ENCODE results near the gene TNFRSF25.
"Not testable (repeated sequence)": the region's sequence is repeated elsewhere in the genome, so short reads cannot be mapped to it uniquely, and the experiment has no call there.

TNFRSF25 gene

DNA sequence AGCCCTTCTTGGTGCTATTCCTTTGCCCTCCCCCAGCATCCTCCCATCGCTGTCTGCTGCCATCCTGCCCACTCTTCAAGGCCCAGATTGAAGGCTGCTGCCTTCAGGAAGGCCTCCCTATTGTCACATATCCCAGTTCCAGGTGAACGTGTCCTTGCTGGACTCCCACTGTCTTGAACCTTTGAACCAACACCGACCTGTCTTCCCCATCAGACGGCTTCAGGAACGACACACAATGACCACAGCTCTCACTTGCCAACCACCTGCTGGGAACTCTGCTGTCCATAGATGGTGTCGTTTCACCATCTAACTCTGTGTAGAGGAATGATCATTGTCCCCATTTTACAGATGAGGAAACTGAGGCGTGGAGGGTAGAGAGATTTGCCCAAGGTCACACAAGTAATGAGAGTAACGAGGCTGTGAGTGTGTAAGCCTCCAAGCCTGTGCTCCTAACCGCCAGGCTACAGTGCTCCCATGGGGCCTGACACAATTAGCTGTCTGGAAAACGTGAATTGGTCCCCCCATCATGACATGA lies 35.4 kb upstream of the TNFRSF25 start:
- DNase-seq (ENCODE audit: low spot score), result no peak

- DNase-seq (ENCODE audit: low spot score), result no peak
These were observed 34.7 kb upstream of the TNFRSF25 start for GRCh38 chr1:6500544-6501278.

- DNase-seq (ENCODE audit: low spot score), result no peak
These were observed 33.3 kb upstream of the TNFRSF25 start for GRCh38 chr1:6499296-6499695.

DNA sequence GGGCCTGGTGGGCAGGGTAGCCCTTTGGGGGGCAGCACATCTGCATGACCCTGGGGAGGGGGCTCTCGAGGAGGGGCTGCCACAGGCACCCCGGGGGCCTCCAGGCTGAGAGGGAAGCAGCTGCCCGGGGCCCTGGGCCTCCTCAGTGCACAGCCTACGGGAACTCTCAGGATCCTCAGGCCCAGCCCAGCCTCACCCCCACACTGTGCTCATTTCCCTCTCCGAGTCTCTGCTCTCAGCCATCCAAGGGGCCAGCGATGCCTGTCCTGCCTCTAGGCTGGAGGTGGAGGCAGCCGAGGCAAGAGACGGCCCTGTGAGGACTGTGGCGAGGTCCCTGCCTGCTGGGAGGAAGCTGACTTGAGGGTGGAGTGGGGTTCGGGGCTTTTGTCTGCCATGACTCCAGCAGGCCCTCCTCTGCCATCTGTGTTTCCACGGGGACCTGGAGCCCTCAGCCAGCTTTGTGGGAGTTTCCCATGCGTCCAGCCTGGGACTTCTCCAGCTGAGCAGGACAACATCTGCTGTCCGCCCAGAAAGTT lies 32.7 kb upstream of the TNFRSF25 start:
- DNase-seq (ENCODE audit: low spot score), result no peak

DNA sequence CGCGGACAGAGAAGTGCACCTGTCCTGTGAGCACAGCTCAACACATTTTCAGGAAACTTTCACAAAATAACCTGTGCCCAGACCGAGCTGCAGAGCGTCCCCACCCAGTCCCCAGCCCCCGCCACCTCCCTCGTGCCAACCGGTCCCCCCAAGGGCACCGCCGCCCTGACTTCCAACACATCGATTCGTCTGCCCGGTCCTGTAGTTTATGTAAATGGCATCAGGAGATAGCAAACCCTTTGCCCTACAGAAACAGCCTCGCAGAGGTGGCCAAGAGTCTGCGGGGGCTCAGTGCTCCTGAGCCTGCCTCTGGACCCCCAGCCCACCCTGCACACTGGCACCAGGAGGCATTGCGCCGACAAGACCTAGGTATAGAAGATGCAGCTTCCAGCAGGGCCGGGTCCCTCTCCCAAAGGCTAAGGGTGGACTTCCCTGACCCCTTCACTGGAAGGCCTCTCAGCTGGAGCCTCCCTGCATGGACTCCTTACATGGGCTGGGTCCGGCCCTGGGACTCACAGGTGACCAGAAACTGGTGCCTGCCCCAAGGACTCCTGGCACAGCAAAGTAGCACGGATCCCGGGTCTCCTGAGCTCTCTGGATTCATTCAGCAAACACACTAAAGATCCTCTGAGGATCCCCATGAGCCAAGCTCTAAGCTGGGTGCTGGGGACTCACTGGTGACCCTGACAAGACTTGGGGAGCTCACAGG lies 32.0 kb upstream of the TNFRSF25 start:
- DNase-seq (ENCODE audit: low spot score), result no peak

DNA sequence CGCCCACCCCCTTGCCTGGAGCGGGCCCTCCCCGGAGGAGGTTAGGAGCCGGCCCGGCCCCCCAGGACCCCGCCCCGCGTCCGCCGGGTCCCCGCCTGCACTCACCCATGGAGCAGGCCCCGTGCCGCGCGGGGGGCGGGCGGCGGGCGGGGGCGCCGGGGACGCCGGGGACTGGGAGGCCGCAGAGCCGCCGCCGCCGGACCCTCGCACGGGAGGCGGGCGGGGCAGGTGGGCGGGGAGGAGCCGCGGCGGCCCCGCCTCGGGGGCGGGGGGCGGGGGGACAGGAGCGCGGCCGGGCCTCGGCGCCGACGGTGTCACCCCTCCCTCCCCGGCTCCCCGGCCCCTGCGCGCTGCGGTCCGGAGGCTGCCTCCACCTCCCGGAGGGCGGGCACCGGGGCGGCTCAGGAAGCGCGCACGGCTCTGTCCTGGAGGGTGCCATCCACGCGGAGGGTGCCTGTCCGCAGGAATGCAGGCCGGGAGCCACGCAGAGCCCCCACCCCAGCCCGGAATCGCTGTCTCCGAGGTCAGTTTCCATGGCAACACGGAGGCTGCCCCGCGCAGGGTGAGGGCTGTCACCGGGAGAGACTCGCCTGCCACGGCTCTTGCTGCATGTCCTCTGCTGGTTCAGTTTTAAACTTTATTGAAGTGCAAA lies 31.4 kb upstream of the TNFRSF25 start:
- DNase-seq (ENCODE audit: low spot score), result peak; percentile 65

DNA sequence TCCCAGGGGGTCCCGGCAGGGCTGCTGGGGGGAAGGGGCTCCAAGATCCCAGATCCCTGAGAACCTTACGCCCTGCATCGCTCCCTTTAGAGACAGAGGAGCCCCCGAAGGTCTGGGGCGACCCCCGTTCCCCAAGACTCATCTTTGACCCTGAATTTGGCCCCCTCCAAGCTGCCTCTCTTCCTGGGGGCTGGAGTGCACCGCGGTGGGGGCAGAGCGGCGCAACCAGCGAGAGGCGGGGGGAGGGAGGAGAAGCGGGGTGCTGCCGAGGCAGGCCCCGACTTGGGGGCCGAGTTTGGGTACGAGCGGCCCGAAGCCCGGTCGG lies 30.9 kb upstream of the TNFRSF25 start:
- no peak for DNase-seq (ENCODE audit: low spot score)

- DNase-seq (ENCODE audit: low spot score), result no peak
These were observed 30.4 kb upstream of the TNFRSF25 start for GRCh38 chr1:6496365-6496721.

- DNase-seq (ENCODE audit: low spot score), result no peak
These were observed 29.8 kb upstream of the TNFRSF25 start for GRCh38 chr1:6495540-6496364.

DNA sequence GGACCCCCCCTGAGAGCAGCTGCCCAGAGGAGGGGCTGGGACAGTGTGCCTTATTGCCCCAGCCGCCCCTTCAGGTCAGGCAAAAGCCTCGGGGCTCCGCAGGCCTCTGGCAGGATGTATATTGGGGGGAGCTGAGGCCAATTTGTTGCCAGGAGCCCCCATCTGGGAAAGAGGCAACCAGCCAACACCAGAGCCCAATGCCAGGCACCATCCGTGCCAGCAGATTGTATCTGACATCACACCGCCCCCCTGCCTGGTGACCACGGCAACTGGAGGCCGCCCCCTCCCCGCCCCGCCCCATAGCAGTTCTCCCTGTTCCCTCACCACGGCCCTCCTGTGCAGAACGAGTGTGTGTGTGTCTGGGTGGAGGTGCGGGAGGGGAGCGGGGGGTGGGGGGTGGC lies 29.1 kb upstream of the TNFRSF25 start:
- DNase-seq (ENCODE audit: low spot score), result no peak

- DNase-seq (ENCODE audit: low spot score), result no peak
These were observed 28.7 kb upstream of the TNFRSF25 start for GRCh38 chr1:6494627-6495026.

DNA sequence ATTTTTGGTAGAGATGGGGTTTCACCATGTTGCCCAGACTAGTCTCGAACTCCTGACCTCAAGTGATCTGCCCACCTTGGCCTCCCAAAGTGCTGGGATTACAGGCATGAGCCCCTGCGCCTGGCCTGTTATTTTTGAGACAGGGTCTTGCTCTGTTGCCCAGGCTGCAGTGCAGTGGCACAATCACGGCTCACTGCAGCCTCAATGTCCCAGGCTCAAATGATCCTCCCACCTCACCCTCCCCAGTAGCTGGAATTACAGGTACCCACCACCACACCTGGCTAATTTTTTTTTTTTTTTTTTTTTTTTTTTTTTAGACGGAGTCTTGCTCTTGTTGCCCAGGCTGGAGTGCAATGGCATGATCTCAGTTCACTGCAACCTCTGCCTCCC lies 27.9 kb upstream of the TNFRSF25 start:
- DNase-seq (ENCODE audit: low spot score), result not testable (repeated sequence)

DNA sequence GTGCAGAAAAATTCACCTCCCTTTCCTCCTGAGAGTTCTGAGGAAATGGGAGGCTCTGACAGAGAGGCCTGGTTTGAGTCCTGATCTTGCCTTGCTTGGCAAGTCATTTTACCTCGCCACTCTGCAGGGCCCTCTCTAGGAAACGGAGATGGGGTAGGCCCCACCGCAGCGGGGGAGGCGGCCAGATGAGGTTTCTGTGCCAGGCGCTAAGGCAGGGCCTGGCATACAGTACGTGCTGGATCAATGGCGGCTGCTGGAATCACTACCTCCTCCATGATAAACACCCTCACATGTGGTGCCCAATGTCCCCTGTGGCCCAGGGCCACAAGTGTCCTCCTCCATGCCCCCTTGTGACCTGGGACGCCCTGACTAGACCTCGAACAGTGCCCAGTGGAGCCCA lies 26.0 kb upstream of the TNFRSF25 start:
- no peak for DNase-seq (ENCODE audit: low spot score)

DNA sequence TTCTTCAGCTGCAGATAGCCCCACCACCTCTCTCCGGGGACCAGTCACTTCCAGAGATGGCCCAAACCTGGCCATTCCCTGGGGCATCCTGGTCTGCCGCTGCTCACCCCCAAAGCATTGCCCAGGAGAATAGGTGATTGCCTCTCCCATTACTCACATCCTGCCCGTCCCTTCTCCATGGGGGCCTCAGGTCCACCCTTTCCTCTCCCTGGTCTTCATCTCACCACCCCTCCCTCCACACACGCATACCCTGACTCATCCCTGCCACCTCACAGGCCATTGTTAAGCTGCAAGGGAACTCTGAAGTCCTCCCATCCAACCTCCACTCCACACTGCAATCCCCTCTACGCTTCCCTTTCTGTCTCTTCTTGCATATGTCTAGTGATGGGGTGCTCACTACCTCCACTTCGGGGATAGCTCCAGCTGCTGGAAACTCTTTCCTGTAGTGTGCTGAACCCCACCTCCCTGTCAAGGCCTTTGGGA lies 25.5 kb upstream of the TNFRSF25 start, which contains the start of gene PLEKHG5:
TSS of gene PLEKHG5 (minus strand) at position 188 of the 483 bp plus-strand sequence. CDS start 14,096 bp downstream, outside the sequence.
- DNase-seq (ENCODE audit: low spot score), result peak; percentile 96

- DNase-seq (ENCODE audit: low spot score), result peak; percentile 50
These were observed 25.1 kb upstream of the TNFRSF25 start for GRCh38 chr1:6491081-6491449.

- DNase-seq (ENCODE audit: low spot score), result peak; percentile 82
These were observed 24.5 kb upstream of the TNFRSF25 start for GRCh38 chr1:6490181-6491080.

DNA sequence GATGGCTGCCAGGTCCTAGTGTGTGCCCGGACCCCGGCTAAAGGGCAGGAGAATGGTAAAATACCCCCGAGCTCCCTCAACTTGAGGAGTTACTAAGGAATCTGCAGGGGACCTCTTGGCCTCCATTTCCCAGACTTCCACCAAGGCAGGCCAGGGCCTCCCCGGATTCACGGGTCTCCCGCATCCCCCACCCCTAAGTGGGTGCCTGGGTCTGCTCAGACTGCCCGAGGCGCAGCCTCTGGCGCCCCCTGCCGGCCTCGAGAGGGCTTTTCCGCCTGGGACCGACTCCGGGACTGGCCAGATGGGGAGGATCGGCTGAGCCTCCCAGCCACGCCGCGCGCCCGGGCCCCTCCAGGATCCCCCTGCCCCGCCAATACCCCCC lies 23.8 kb upstream of the TNFRSF25 start:
- peak; percentile 83 for DNase-seq (ENCODE audit: low spot score)

- DNase-seq (ENCODE audit: low spot score), result no peak
These were observed 23.4 kb upstream of the TNFRSF25 start for GRCh38 chr1:6489383-6489765.

- DNase-seq (ENCODE audit: low spot score), result peak; percentile 77
These were observed 22.8 kb upstream of the TNFRSF25 start for GRCh38 chr1:6488602-6489382.
